ENCODE measurements around the gene AP1G2.
A peak's percentile ranks its signal among the peaks of the same experiment; 100 is the strongest.

Gene AP1G2

DNA sequence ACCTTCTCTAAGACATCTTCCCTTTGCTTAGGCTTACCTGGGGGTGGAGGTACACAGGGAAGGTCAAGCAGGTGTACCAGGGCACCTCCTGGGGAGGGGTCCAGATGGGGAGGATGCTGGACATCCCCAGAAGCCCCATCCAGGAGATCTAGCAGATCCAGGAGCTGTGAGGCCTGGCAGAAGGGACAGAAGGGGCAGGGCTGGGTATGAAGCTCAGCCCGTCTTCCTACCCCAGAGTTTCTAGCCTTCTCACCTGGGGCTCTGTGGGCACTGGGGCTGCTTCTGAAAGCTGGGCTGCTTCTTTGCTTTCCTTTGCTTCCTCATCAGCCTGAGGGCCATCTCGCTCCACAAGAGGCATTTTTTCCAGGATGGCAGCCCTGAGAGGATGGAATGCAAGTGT lies 6.3 kb downstream of the AP1G2 start:
- H3K27me3 Mint-ChIP-seq (ENCODE audit: low read depth) = no peaks in the 10 kb centered on the region
- peaks cover 41% of the 10 kb centered on the region for H3K36me3 Mint-ChIP-seq (ENCODE audit: low read depth)
- H3K27ac Mint-ChIP-seq = no peak overlapping the region
- no peak overlapping the region for H3K4me3 Mint-ChIP-seq
- peaks cover 18% of the 10 kb centered on the region for H3K4me1 Mint-ChIP-seq (ENCODE audit: low read depth)
- H3K9me3 Mint-ChIP-seq = no peaks in the 10 kb centered on the region

- no peak overlapping the region for H3K27ac Mint-ChIP-seq
Measured at GRCh38 chr14:23559926-23560520, 7.6 kb downstream of the AP1G2 start.

DNA sequence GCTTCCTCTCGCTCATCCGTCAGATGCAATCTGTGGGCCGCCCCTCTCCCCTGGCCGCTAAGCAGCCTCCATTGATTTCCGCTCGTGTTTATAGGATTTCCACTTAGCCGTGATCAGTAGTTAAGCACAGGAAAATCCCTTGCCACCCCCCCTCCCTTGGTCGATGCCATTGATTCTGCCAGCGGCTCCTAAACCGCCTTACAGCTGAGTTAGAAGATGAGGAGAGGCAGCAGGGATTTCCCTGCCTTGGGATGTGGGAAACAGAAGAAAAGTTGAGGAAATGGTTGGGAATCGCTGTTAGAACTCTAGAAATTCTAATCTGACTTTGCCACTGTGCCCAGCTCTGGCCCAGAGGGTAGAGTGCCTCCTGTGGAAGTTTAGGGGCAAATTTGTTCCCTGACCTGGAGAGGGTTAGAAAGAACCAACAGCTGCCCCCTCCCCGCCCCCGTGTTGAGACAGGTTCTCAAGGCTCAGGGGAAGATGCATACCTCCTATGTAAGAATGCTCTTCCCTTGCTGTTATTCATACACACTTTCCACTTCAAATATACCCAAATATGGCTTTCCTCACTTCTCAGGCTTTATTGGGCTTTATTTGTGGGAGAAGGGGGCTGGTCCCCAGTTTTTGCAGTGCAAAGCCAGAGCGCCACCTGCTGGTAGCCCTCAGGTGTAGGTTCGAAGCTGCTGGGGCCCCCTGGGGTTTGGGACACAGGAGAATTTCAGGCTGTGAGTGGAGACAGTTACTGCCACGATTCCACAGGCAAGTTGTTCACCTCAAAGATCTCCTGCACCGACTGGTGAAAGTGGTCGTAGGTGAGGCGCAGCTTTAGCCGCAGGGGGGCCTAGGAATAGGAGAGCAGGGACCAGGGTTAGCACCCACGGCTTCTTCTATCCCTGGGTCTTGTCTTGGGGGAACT lies 8.3 kb downstream of the AP1G2 start:
- Mint-ChIP-seq H3K4me3 (peak overlapping the region; percentile 5), H3K27ac (no peak overlapping the region), H3K36me3 (ENCODE audit: low read depth) (peaks cover 30% of the 10 kb centered on the region), H3K9me3 (no peaks in the 10 kb centered on the region), H3K4me1 (ENCODE audit: low read depth) (peaks cover 27% of the 10 kb centered on the region), H3K27me3 (ENCODE audit: low read depth) (no peaks in the 10 kb centered on the region)

More at GRCh38 chr14:23559926-23560520, 7.6 kb downstream of the AP1G2 start:
- H3K27me3 Mint-ChIP-seq (ENCODE audit: low read depth) = no peaks in the 10 kb centered on the region
- peaks cover 25% of the 10 kb centered on the region for H3K4me1 Mint-ChIP-seq (ENCODE audit: low read depth)
- no peak overlapping the region for H3K4me3 Mint-ChIP-seq
- H3K36me3 Mint-ChIP-seq (ENCODE audit: low read depth) = peaks cover 37% of the 10 kb centered on the region
- H3K9me3 Mint-ChIP-seq = no peaks in the 10 kb centered on the region

DNA sequence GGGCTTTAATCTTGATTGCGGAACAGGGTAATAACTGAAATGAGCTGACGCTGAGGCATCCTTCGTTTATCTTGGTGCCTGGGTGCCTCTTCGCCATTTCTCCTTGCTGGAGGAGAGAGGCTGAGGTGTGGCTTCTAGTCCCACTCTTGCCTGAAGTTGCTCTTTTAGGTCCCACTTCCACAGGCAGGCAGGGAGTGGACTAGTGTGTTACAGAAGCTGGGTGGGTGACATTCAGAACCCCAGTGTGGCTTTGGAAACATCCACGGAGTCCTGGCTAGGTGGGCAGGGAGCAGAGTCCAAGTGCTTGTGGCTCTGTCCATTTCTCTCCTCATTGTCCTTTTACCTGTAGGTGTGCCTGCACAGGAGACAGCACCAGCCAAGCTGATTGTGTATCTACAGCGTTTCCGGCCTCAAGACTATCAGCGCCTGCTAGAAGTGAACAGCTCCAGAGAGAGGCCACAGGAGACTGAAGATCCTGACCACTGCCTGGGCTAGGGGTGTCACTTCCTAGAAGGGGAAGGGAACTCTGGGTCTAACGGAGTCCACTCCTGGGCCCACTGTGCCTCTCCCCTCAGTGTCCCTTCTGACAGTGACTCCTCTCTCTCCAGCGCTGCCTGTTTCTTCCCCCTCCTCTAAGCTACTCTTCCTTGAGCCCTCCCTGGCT lies 9.1 kb downstream of the AP1G2 start:
- Mint-ChIP-seq H3K4me3 (no peak overlapping the region), H3K9me3 (no peaks in the 10 kb centered on the region), H3K36me3 (ENCODE audit: low read depth) (peaks cover 28% of the 10 kb centered on the region), H3K27ac (peak overlapping the region; percentile 62), H3K4me1 (ENCODE audit: low read depth) (peaks cover 27% of the 10 kb centered on the region), H3K27me3 (ENCODE audit: low read depth) (no peaks in the 10 kb centered on the region)

DNA sequence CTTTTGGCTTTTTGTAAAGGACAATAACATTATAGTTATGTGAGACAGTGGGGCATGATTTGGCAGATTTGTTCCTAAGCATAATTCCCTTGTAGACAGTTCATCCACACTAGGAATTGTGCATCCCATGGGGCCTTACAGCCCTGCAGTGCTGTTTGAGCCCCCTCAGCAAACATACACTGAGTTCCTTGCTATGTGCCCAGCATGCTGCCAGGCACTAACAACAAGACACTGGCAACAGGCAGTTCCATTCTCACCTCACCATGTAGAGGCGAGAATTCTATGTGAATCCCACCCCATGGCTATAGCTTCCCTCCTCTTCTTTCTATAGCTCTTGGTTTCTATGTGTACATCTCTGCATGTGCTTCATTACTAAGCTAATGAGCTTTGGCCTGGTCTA lies 9.6 kb downstream of the AP1G2 start:
- Mint-ChIP-seq H3K9me3 (no peaks in the 10 kb centered on the region), H3K27ac (peak overlapping the region; percentile 80), H3K27me3 (ENCODE audit: low read depth) (no peaks in the 10 kb centered on the region), H3K4me3 (peak overlapping the region; percentile 73), H3K36me3 (ENCODE audit: low read depth) (peaks cover 28% of the 10 kb centered on the region), H3K4me1 (ENCODE audit: low read depth) (peaks cover 26% of the 10 kb centered on the region)

DNA sequence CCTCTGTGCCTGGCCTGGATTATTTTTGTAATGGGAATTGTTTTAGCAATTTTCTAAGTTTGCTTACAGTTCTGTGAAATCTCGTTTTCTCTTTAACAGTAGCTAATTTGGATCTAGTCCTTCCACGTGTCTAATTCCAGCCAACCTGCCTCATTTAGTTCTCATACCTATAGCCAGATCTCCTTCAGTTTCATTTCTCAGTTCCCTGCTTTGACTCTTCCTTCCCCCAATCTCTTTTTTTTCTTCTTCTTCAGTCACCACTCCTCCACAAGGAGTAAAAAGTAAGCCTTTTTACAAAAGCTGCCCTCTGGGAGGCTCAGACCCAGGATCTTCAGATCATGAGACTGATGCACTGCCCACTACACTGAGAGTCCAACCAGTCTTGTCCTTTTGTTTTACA lies 10.1 kb downstream of the AP1G2 start:
- Mint-ChIP-seq H3K36me3 (ENCODE audit: low read depth) (peaks cover 26% of the 10 kb centered on the region), H3K4me3 (peak overlapping the region; percentile 73), H3K9me3 (no peaks in the 10 kb centered on the region), H3K4me1 (ENCODE audit: low read depth) (peaks cover 24% of the 10 kb centered on the region), H3K27ac (peak overlapping the region; percentile 80), H3K27me3 (ENCODE audit: low read depth) (no peaks in the 10 kb centered on the region)

DNA sequence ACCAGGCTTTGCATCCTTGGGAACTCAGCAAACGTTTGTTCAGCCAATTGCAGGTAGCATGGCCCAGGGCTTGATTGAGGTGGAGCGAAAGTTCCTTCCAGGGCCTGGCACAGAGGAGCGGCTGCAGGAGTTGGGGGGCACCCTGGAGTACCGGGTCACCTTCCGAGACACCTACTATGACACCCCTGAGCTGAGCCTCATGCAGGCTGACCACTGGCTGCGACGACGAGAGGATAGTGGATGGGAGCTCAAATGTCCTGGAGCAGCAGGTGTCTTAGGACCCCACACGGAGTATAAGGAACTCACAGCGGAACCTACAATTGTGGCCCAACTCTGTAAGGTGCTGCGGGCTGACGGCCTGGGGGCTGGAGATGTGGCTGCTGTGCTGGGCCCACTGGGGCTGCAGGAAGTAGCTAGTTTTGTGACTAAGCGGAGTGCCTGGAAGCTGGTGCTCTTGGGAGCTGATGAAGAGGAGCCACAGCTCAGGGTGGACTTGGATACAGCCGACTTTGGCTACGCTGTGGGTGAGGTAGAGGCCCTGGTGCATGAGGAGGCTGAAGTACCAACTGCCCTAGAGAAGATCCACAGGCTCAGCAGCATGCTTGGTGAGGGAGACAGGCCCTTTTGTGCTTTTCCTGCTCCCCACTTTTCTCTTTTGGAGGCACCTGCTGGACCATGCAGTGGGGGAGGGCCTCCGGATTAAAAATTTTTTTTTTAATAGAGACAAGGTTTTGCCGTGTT lies 10.7 kb downstream of the AP1G2 start:
- Mint-ChIP-seq H3K4me1 (ENCODE audit: low read depth) (peaks cover 25% of the 10 kb centered on the region), H3K27ac (peak overlapping the region; percentile 88), H3K4me3 (peak overlapping the region; percentile 92), H3K27me3 (ENCODE audit: low read depth) (no peaks in the 10 kb centered on the region), H3K9me3 (no peaks in the 10 kb centered on the region), H3K36me3 (ENCODE audit: low read depth) (peaks cover 25% of the 10 kb centered on the region)

DNA sequence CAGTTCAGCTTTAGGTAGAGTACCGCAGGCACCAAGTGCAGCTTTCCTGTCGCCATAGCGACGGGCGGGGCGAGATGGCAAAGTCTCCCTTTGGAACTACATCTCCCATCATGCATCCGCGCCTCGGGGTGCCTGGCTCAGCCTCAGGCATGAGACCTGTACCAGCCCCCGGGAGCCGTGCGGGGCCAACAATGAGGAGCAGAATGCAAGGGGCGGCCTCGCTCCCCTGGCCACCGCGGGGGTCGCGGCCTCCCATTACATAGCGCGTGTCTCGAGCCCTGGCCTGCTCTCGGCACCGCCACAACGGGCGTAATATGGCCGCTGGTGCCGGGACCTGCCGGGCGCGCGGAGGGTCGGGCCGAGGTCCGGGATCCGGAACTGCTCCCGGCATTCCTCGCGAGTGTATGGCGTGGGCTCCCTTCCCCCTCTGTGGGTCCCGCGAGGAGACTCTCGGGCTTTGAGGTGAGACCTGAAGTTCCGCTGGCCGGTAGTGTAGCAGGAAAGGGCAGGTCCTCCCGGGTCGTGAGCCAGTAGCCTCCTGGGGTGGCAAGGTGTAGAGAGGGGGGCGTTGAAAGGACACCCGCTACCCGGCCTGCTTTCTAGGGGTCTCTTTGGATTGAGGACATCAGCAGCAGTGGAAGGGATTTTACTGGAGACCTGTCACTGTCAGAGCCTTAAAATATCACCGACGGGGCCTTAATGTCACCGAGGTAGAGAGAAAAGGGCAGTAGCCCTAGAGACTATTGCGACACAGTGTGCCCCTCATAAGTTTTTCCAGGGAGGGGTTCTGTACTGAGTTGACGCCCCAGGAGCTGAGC lies 11.5 kb downstream of the AP1G2 start, which contains the start of gene THTPA:
Gene THTPA (plus strand): TSS at position 390 of the 818 bp plus-strand sequence. CDS start 487 bp downstream, outside the sequence.
- Mint-ChIP-seq H3K27me3 (ENCODE audit: low read depth) (no peaks in the 10 kb centered on the region), H3K27ac (peak within 1 kb of the TSS; percentile 88), H3K9me3 (no peaks in the 10 kb centered on the region), H3K4me3 (peak within 1 kb of the TSS; percentile 92), H3K4me1 (ENCODE audit: low read depth) (peaks cover 26% of the 10 kb centered on the region), H3K36me3 (ENCODE audit: low read depth) (peaks cover 20% of the 10 kb centered on the region)

- H3K27me3 Mint-ChIP-seq (ENCODE audit: low read depth) = no peaks in the 10 kb centered on the region
- peak overlapping the region; percentile 88 for H3K27ac Mint-ChIP-seq
- H3K4me3 Mint-ChIP-seq = peak overlapping the region; percentile 92
- peaks cover 26% of the 10 kb centered on the region for H3K4me1 Mint-ChIP-seq (ENCODE audit: low read depth)
- H3K36me3 Mint-ChIP-seq (ENCODE audit: low read depth) = peaks cover 16% of the 10 kb centered on the region
- no peaks in the 10 kb centered on the region for H3K9me3 Mint-ChIP-seq
Measured at GRCh38 chr14:23555533-23555881, 12.1 kb downstream of the AP1G2 start.

DNA sequence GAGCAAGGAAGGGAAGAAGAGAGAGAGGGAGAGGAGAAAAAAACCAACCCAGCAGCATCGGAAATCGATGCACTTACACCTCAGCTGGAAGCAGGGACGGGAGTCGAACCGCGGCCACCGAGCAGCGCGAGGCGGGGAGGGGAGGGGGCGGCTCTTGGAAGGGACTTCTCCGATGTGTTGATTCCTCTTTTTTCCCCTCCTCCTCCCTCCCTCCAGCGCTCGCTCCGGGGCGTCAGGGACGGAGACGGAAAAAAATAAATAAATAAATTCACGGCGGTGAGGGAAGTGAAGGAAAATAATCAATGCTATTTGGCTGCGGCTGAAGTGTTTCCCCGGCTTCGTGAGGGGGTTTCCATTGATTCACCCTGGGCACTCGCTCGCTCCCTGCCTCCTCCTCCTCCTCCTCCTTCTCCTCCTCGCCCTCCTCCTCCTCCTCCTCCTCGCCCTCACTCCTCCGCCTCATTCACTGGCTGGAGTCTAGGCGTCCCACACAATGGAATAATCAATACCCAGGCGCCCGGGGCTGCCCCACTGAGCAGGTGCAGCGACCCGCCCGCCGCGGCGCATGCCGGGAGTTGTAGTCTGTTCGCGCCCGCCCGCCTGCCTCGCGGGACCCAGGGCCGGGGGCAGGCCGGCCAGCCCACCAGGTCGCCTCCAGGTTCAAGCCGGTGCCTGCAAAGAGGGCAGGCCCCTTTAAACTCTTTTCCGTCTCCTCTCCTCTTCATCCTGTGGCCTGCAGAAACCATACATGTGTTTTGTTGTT lies 16.1 kb downstream of the AP1G2 start, which contains the start of gene ZFHX2:
Gene ZFHX2 (minus strand): TSS at position 500 of the 763 bp plus-strand sequence. CDS start 16,440 bp downstream, outside the sequence.
- Mint-ChIP-seq H3K4me1 (ENCODE audit: low read depth) (peaks cover 14% of the 10 kb centered on the region), H3K9me3 (no peaks in the 10 kb centered on the region), H3K27me3 (ENCODE audit: low read depth) (no peaks in the 10 kb centered on the region), H3K36me3 (ENCODE audit: low read depth) (no peaks in the 10 kb centered on the region), H3K4me3 (no peak within 1 kb of the TSS), H3K27ac (peak within 1 kb of the TSS; percentile 95)

DNA sequence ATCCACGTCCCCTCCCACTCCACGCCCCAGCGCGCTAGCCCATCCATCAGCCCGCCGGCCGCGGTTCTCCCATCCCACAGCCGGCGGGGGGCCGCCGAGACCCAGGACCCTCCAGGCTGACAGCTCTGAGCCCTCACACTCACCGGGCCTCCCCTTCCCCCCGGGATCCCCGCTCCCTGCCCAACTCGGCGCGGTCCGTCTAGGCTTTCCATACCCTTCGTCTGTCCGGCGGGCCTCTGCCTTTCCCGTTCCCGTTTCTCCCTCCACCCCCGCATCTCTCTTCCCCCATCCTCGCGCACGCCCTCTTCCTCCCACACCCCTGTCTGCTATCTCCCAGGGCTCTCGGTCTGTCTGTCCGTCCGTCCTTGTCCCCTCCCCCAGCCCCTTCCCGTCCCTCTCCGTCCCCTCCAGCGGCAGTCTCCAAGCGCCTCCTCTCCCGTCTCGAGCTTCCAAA lies 16.8 kb downstream of the AP1G2 start:
- H3K9me3 Mint-ChIP-seq = no peaks in the 10 kb centered on the region
- H3K27me3 Mint-ChIP-seq (ENCODE audit: low read depth) = no peaks in the 10 kb centered on the region
- peaks cover 10% of the 10 kb centered on the region for H3K4me1 Mint-ChIP-seq (ENCODE audit: low read depth)
- no peak overlapping the region for H3K4me3 Mint-ChIP-seq
- H3K36me3 Mint-ChIP-seq (ENCODE audit: low read depth) = no peaks in the 10 kb centered on the region
- peak overlapping the region; percentile 95 for H3K27ac Mint-ChIP-seq

- no peak overlapping the region for H3K4me3 Mint-ChIP-seq
- no peaks in the 10 kb centered on the region for H3K27me3 Mint-ChIP-seq (ENCODE audit: low read depth)
- H3K27ac Mint-ChIP-seq = no peak overlapping the region
- H3K36me3 Mint-ChIP-seq (ENCODE audit: low read depth) = no peaks in the 10 kb centered on the region
- peaks cover 6% of the 10 kb centered on the region for H3K4me1 Mint-ChIP-seq (ENCODE audit: low read depth)
- no peaks in the 10 kb centered on the region for H3K9me3 Mint-ChIP-seq
Measured at GRCh38 chr14:23550131-23550811, 17.3 kb downstream of the AP1G2 start.

Measured in T-helper 1 cell treated with Interleukin-12 subunit alpha and Interleukin-12 subunit beta and Interleukin-4 antibody, amounts not matched to agents 30 μg/mL and 1 μg/mL, for 36 hours (primary cell).